H9 (cell line): ENCODE measurements around the gene NRXN3. TPM values are rescaled to one million over a fixed set of nuclear protein-coding genes. Genes with fewer than 3 reads are reported as not detected.

Source experiments
- DNase-seq: peaks from one replicate; pipeline ENCODE4 v3.0.0-alpha.2; 2017
- H2AFZ ChIP-seq: one replicate; pipeline ENCODE4 v1.6.1; 2013; ENCODE audit warnings: mild to moderate bottlenecking, low read length, control low read depth, moderate library complexity
- H2AK5ac ChIP-seq: 2 replicates; pipeline ENCODE4 v1.6.1; 2013; ENCODE audit warnings: low read length, control low read depth, mixed read lengths; ENCODE audit not compliant: insufficient read length
- H2BK120ac ChIP-seq: one replicate; pipeline ENCODE4 v1.6.1; 2013; ENCODE audit warnings: low read depth, mild to moderate bottlenecking, low read length, control low read depth, inconsistent platforms; ENCODE audit not compliant: poor library complexity, severe bottlenecking
- H2BK12ac ChIP-seq: 2 replicates; pipeline ENCODE4 v1.6.1; 2013; ENCODE audit warnings: low read length, control low read depth, mixed read lengths, low read depth; ENCODE audit not compliant: insufficient read length
- H2BK15ac ChIP-seq: 2 replicates; pipeline ENCODE4 v1.6.1; 2013; ENCODE audit warnings: low read depth, low read length, control low read depth
- H2BK20ac ChIP-seq: one replicate; pipeline ENCODE4 v1.6.1; 2013; ENCODE audit warnings: low read depth, mild to moderate bottlenecking, low read length, control low read depth, inconsistent platforms; ENCODE audit not compliant: poor library complexity, severe bottlenecking
- H2BK5ac ChIP-seq: 2 replicates; pipeline ENCODE4 v1.6.1; 2013; ENCODE audit warnings: low read length, control low read depth, mixed read lengths; ENCODE audit not compliant: insufficient read length
- H3K14ac ChIP-seq: 2 replicates; pipeline ENCODE4 v1.6.1; 2013; ENCODE audit warnings: low read length, control low read depth; ENCODE audit not compliant: insufficient read depth
- H3K18ac ChIP-seq: 2 replicates; pipeline ENCODE4 v1.6.1; 2013; ENCODE audit warnings: low read depth, mild to moderate bottlenecking, mixed read lengths, low read length, control low read depth; ENCODE audit not compliant: insufficient read length
- H3K23ac ChIP-seq: 2 replicates; pipeline ENCODE4 v1.6.1; 2013; ENCODE audit warnings: low read length, control low read depth, mixed read lengths, low read depth; ENCODE audit not compliant: insufficient read length
- H3K23me2 ChIP-seq: 2 replicates; pipeline ENCODE4 v1.6.1; 2013; ENCODE audit warnings: low read depth, mild to moderate bottlenecking, mixed read lengths, low read length, control low read depth; ENCODE audit not compliant: insufficient read length, poor library complexity, severe bottlenecking
- H3K27ac ChIP-seq: 2 replicates; pipeline ENCODE4 v1.5.1; 2013; ENCODE audit warnings: low read length, control low read depth, mixed read lengths, low read depth; ENCODE audit not compliant: insufficient read length
- H3K27me3 ChIP-seq: 2 replicates; pipeline ENCODE4 v1.6.1; 2013; ENCODE audit warnings: low read length, control low read depth, inconsistent platforms; ENCODE audit not compliant: insufficient read depth
- H3K4ac ChIP-seq: 2 replicates; pipeline ENCODE4 v1.6.1; 2013; ENCODE audit warnings: low read depth, mild to moderate bottlenecking, control low read depth, inconsistent platforms, low read length, moderate library complexity
- H3K4me1 ChIP-seq: 2 replicates; pipeline ENCODE4 v1.6.1; 2013; ENCODE audit warnings: low read length, control low read depth, inconsistent platforms; ENCODE audit not compliant: insufficient read depth
- H3K4me2 ChIP-seq: 2 replicates; pipeline ENCODE4 v1.6.1; 2013; ENCODE audit warnings: low read length, control low read depth, mixed read lengths; ENCODE audit not compliant: insufficient read length, insufficient read depth
- H3K56ac ChIP-seq: 2 replicates; pipeline ENCODE4 v1.6.1; 2013; ENCODE audit warnings: low read depth, mild to moderate bottlenecking, mixed read lengths, low read length, control low read depth; ENCODE audit not compliant: insufficient read length
- H3K79me1 ChIP-seq: 2 replicates; pipeline ENCODE4 v1.6.1; 2013; ENCODE audit warnings: low read depth, mild to moderate bottlenecking, moderate library complexity, low read length, control low read depth, inconsistent platforms; ENCODE audit not compliant: insufficient read depth, poor library complexity, severe bottlenecking
- H3K79me2 ChIP-seq: 2 replicates; pipeline ENCODE4 v1.6.1; 2013; ENCODE audit warnings: low read length, control low read depth, inconsistent platforms; ENCODE audit not compliant: insufficient read depth
- H3K9ac ChIP-seq: 2 replicates; pipeline ENCODE4 v1.6.1; 2013; ENCODE audit warnings: low read length, control low read depth, mixed read lengths; ENCODE audit not compliant: insufficient read length; ENCODE audit errors: extremely low read depth
- H3K9me3 ChIP-seq: one replicate; pipeline ENCODE4 v1.6.1; 2013; ENCODE audit warnings: low read depth, low read length, inconsistent platforms; ENCODE audit not compliant: control insufficient read depth
- H3T11ph ChIP-seq: one replicate; pipeline ENCODE4 v1.6.1; 2013; ENCODE audit warnings: mild to moderate bottlenecking, low read length, control low read depth, inconsistent platforms
- H4K20me1 ChIP-seq: one replicate; pipeline ENCODE4 v1.6.1; 2013; ENCODE audit not compliant: control insufficient read depth, insufficient read length, insufficient read depth
- H4K5ac ChIP-seq: 2 replicates; pipeline ENCODE4 v1.6.1; 2013; ENCODE audit warnings: low read depth, mild to moderate bottlenecking, mixed read lengths, low read length, control low read depth; ENCODE audit not compliant: insufficient read length
- H4K8ac ChIP-seq: replicated peaks from 2 replicates; pipeline ENCODE4 v1.6.1; 2013; ENCODE audit warnings: low read length, control low read depth, mixed read lengths, low read depth; ENCODE audit not compliant: insufficient read length
- H4K91ac ChIP-seq: 2 replicates; pipeline ENCODE4 v1.6.1; 2013; ENCODE audit warnings: low read depth, mild to moderate bottlenecking, moderate library complexity, mixed read lengths, low read length, control low read depth; ENCODE audit not compliant: insufficient read length
- H3K27ac Mint-ChIP-seq, 3 experiments: 2 replicates in 2 of 3; 3 replicates in 1 of 3; pipeline ENCODE4 v1.8.0; 2020 to 2021; ENCODE audit warnings: mixed read lengths in 3 of 3, mild to moderate bottlenecking in 1 of 3, moderate library complexity in 1 of 3
- H3K27me3 Mint-ChIP-seq: 2 replicates; pipeline ENCODE4 v1.8.0; 2021; ENCODE audit warnings: low read depth, mild to moderate bottlenecking, moderate library complexity, mixed read lengths
- H3K36me3 Mint-ChIP-seq, 3 experiments: 2 replicates in 2 of 3; 3 replicates in 1 of 3; pipeline ENCODE4 v1.8.0; 2020 to 2021; ENCODE audit warnings: low read depth in 3 of 3, mixed read lengths in 3 of 3; ENCODE audit not compliant: insufficient read depth in 1 of 3
- H3K4me1 Mint-ChIP-seq, 2 experiments: 2 replicates each; pipeline ENCODE4 v1.8.0; 2020; ENCODE audit warnings: mixed read lengths in 2 of 2
- H3K4me3 Mint-ChIP-seq, 2 experiments: 2 replicates in 1 of 2; 3 replicates in 1 of 2; pipeline ENCODE4 v1.8.0; 2020 to 2021; ENCODE audit warnings: mild to moderate bottlenecking in 2 of 2, mixed read lengths in 2 of 2, moderate library complexity in 1 of 2
- H3K9me3 Mint-ChIP-seq, 2 experiments: 2 replicates in 1 of 2; 3 replicates in 1 of 2; pipeline ENCODE4 v1.8.0; 2020; ENCODE audit warnings: mild to moderate bottlenecking in 2 of 2, mixed read lengths in 2 of 2, moderate library complexity in 1 of 2
- WGBS: extraction: QIAGEN DNeasy Blood & Tissue Kit; methylation state at CpG from one replicate; pipeline ENCODE4 v1.1.7; 2013; ENCODE audit warnings: missing lambda C conversion rate, low lambda C conversion rate, mixed read lengths; ENCODE audit not compliant: insufficient read length; ENCODE audit errors: extremely low coverage; 5-methylcytosine and 5-hydroxymethylcytosine counted together
- total RNA-seq: library from RNA; stranded (reverse); gene quantifications from 2 replicates; pipeline ENCODE4 v1.2.1, GENCODE V29; 2021
- TF ChIP-seq, protein P1 (sequence below): fragments of 200-600 bp; sonication (generic); conservative IDR thresholded peaks from 3 replicates; pipeline ENCODE4 v1.8.0; 2021; ENCODE audit warnings: antibody characterized with exemption, mild to moderate bottlenecking

The NRXN3 gene
- total RNA-seq, 1 experiment from 2014 or later: 1.8 TPM

- H2BK5ac ChIP-seq: no peak overlapping the region
- H3K23me2 ChIP-seq: no peaks in the 10 kb centered on the region
- no peak overlapping the region for H3K23ac ChIP-seq
- H3K27me3 ChIP-seq: no peaks in the 10 kb centered on the region
- no peak overlapping the region for H4K91ac ChIP-seq
- peaks cover 2% of the 10 kb centered on the region for H3K27me3 Mint-ChIP-seq
- no peaks in the 10 kb centered on the region for H3K79me1 ChIP-seq
- no peak overlapping the region for H2BK15ac ChIP-seq
- no peak overlapping the region for H2BK120ac ChIP-seq
- no peaks in the 10 kb centered on the region for H3K4me1 ChIP-seq
- H2BK20ac ChIP-seq: no peak overlapping the region
- H4K5ac ChIP-seq: no peak overlapping the region
- H4K8ac ChIP-seq: no peak overlapping the region
- H3K4me3 Mint-ChIP-seq: no peak overlapping the region
- H3K27ac Mint-ChIP-seq: no peak overlapping the region; a peak in 1 of 7 replicates
- no peak overlapping the region for H3K18ac ChIP-seq
- no peaks in the 10 kb centered on the region for H4K20me1 ChIP-seq
- TF ChIP-seq, protein P1, sequence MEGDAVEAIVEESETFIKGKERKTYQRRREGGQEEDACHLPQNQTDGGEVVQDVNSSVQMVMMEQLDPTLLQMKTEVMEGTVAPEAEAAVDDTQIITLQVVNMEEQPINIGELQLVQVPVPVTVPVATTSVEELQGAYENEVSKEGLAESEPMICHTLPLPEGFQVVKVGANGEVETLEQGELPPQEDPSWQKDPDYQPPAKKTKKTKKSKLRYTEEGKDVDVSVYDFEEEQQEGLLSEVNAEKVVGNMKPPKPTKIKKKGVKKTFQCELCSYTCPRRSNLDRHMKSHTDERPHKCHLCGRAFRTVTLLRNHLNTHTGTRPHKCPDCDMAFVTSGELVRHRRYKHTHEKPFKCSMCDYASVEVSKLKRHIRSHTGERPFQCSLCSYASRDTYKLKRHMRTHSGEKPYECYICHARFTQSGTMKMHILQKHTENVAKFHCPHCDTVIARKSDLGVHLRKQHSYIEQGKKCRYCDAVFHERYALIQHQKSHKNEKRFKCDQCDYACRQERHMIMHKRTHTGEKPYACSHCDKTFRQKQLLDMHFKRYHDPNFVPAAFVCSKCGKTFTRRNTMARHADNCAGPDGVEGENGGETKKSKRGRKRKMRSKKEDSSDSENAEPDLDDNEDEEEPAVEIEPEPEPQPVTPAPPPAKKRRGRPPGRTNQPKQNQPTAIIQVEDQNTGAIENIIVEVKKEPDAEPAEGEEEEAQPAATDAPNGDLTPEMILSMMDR: no peak
- H3K56ac ChIP-seq: no peak overlapping the region
- no peak overlapping the region for H3T11ph ChIP-seq
- no peak overlapping the region for H2AK5ac ChIP-seq
- no peak overlapping the region for H3K4me2 ChIP-seq
- H3K36me3 Mint-ChIP-seq: no peaks in the 10 kb centered on the region
- peaks cover 0 to 3% of the 10 kb centered on the region in 2 experiments; a peak in 1 of 4 replicates for H3K4me1 Mint-ChIP-seq
- H2AFZ ChIP-seq: no peak overlapping the region
- H3K79me2 ChIP-seq: no peaks in the 10 kb centered on the region
- H3K27ac ChIP-seq: no peak overlapping the region
- WGBS: no CpG with 5 or more reads among the region's 3 CpGs
- H3K14ac ChIP-seq: no peak overlapping the region
- DNase-seq: no peak
- H3K9me3 Mint-ChIP-seq: peaks cover 0 to 3% of the 10 kb centered on the region in 2 experiments; a peak in 2 of 5 replicates
- H3K9ac ChIP-seq: no peak overlapping the region
- no peak overlapping the region for H2BK12ac ChIP-seq
- no peaks in the 10 kb centered on the region for H3K9me3 ChIP-seq
- H3K4ac ChIP-seq: no peak overlapping the region
These were observed 1090.2 kb downstream of the NRXN3 start for GRCh38 chr14:79260406-79260805.
